ENCODE data around the gene SYT14.
"Not testable (repeated sequence)": the region's sequence is repeated elsewhere in the genome, so short reads cannot be mapped to it uniquely, and the experiment has no call there.

Gene SYT14

DNA sequence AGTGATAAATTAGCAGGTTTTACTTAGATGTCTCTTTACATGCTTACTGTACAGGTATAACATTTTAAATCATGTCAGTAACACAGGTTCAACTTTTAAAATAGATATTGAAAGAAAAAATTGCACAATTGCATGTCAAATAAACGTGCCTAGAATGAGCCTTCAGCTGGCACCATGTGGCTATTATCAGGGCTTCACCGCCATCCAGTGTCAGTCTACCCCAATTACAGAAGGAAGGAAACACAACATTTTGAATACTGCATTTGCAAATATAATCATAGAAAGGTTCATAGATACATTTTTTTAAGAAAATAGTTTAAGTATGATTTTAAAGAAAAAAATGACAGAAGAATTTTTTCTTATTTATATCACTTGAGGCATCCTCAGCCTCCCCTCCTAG lies 247.0 kb downstream of the SYT14 start:
- Histone ChIP-seq H3K4me1 (ENCODE audit: control extremely low read depth in 1 of 4, control insufficient read depth in 4 of 4, insufficient read depth in 4 of 4, low read length in 3 of 4) (no peaks in the 10 kb centered on the region), H3K4me3 (ENCODE audit: control insufficient read depth in 1 of 7, extremely low read depth in 1 of 7, insufficient read depth in 4 of 7, low read depth in 2 of 7, low read length in 6 of 7) (no peak overlapping the region), H3K9me3 (ENCODE audit: control extremely low read depth in 1 of 5, control insufficient read depth in 4 of 5, insufficient read depth in 2 of 5, low read depth in 1 of 5, low read length in 4 of 5) (no peaks in the 10 kb centered on the region), H3K27ac (ENCODE audit: insufficient read depth in 1 of 2, low read depth in 1 of 2, low read length in 2 of 2, poor library complexity in 1 of 2, severe bottlenecking in 2 of 2) (no peak overlapping the region), H3K36me3 (ENCODE audit: control insufficient read depth in 4 of 4, insufficient read depth in 4 of 4, low read length in 3 of 4) (no peaks in the 10 kb centered on the region), H3K27me3 (replicated peaks in 2 of 5; ENCODE audit: control insufficient read depth in 4 of 5, insufficient read depth in 5 of 5, low read length in 4 of 5) (peaks cover 0 to 4% (median 0%) of the 10 kb centered on the region in 5 experiments)
- DNase-seq: no peak
- ChIA-PET POLR2A (no interaction called here), CTCF (no interaction called here)
- WGBS (ENCODE audit: insufficient coverage): 33% methylated on average over 1 of the region's 2 CpGs

DNA sequence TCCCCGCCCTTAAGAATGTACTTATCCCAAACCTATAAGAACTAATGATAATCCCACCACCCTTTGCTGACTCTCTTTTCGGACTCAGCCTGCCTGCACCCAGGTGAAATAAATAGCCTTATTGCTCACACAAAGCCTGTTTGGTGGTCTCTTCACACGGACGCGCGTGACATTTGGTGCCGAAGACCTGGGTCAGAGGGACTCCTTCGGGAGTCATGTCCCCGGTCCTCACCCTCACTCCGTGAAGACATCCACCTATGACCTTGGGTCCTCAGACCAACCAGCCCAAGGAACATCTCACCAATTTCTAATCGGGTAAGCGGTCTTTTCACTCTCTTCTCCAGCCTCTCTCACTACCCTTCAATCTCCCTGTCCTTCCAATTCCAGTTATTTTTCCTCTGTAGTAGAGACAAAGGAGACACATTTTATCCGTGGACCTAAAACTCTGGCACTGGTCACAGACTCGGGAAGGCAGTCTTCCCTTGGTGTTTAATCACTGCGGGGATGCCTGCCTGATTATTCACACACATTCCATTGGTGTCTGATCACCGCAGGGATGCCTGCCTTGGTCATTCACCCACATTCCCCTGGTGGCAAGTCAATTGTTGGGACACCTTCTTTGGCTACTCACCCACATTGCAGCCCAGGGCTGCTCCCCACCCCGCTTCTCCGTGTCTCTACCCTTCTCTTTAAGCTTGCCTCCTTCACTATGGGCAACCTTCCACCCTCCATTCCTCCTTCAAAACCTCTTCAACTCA lies 250.0 kb downstream of the SYT14 start:
- 92% methylated on average over 17 of the region's 18 CpGs for WGBS (ENCODE audit: insufficient coverage)
- H3K4me1 ChIP-seq (ENCODE audit: control extremely low read depth in 1 of 4, control insufficient read depth in 4 of 4, insufficient read depth in 4 of 4, low read length in 3 of 4); DNase-seq; H3K9me3 ChIP-seq (ENCODE audit: control extremely low read depth in 1 of 5, control insufficient read depth in 4 of 5, insufficient read depth in 2 of 5, low read depth in 1 of 5, low read length in 4 of 5); POLR2A ChIA-PET; H3K27me3 ChIP-seq (replicated peaks in 2 of 5; ENCODE audit: control insufficient read depth in 4 of 5, insufficient read depth in 5 of 5, low read length in 4 of 5); H3K4me3 ChIP-seq (ENCODE audit: control insufficient read depth in 1 of 7, extremely low read depth in 1 of 7, insufficient read depth in 4 of 7, low read depth in 2 of 7, low read length in 6 of 7); H3K36me3 ChIP-seq (ENCODE audit: control insufficient read depth in 4 of 4, insufficient read depth in 4 of 4, low read length in 3 of 4); H3K27ac ChIP-seq (ENCODE audit: insufficient read depth in 1 of 2, low read depth in 1 of 2, low read length in 2 of 2, poor library complexity in 1 of 2, severe bottlenecking in 2 of 2); CTCF ChIA-PET: not testable (repeated sequence)

GRCh38 chr1:210189426-210189825 lies 251.4 kb downstream of the SYT14 start:
- POLR2A ChIA-PET: no interaction called here
- DNase-seq: no peak
- Histone ChIP-seq H3K4me1 (ENCODE audit: control extremely low read depth in 1 of 4, control insufficient read depth in 4 of 4, insufficient read depth in 4 of 4, low read length in 3 of 4) (no peaks in the 10 kb centered on the region), H3K9me3 (ENCODE audit: control extremely low read depth in 1 of 5, control insufficient read depth in 4 of 5, insufficient read depth in 2 of 5, low read depth in 1 of 5, low read length in 4 of 5) (no peaks in the 10 kb centered on the region), H3K27ac (ENCODE audit: insufficient read depth in 1 of 2, low read depth in 1 of 2, low read length in 2 of 2, poor library complexity in 1 of 2, severe bottlenecking in 2 of 2) (no peak overlapping the region), H3K27me3 (replicated peaks in 2 of 5; ENCODE audit: control insufficient read depth in 4 of 5, insufficient read depth in 5 of 5, low read length in 4 of 5) (peaks cover 0 to 2% (median 0%) of the 10 kb centered on the region in 5 experiments), H3K36me3 (ENCODE audit: control insufficient read depth in 4 of 4, insufficient read depth in 4 of 4, low read length in 3 of 4) (no peaks in the 10 kb centered on the region), H3K4me3 (ENCODE audit: control insufficient read depth in 1 of 7, extremely low read depth in 1 of 7, insufficient read depth in 4 of 7, low read depth in 2 of 7, low read length in 6 of 7) (no peak overlapping the region)
- CTCF ChIA-PET: no interaction called here
- WGBS (ENCODE audit: insufficient coverage): 96% methylated on average over 7 of the region's 7 CpGs

- Histone ChIP-seq H3K27me3 (replicated peaks in 2 of 5; ENCODE audit: control insufficient read depth in 4 of 5, insufficient read depth in 5 of 5, low read length in 4 of 5) (peaks cover 0 to 4% (median 0%) of the 10 kb centered on the region in 5 experiments), H3K36me3 (ENCODE audit: control insufficient read depth in 4 of 4, insufficient read depth in 4 of 4, low read length in 3 of 4) (no peaks in the 10 kb centered on the region), H3K9me3 (ENCODE audit: control extremely low read depth in 1 of 5, control insufficient read depth in 4 of 5, insufficient read depth in 2 of 5, low read depth in 1 of 5, low read length in 4 of 5) (peaks cover 0 to 11% (median 3%) of the 10 kb centered on the region in 5 experiments), H3K27ac (ENCODE audit: insufficient read depth in 1 of 2, low read depth in 1 of 2, low read length in 2 of 2, poor library complexity in 1 of 2, severe bottlenecking in 2 of 2) (no peak overlapping the region), H3K4me3 (ENCODE audit: control insufficient read depth in 1 of 7, extremely low read depth in 1 of 7, insufficient read depth in 4 of 7, low read depth in 2 of 7, low read length in 6 of 7) (no peak overlapping the region), H3K4me1 (ENCODE audit: control extremely low read depth in 1 of 4, control insufficient read depth in 4 of 4, insufficient read depth in 4 of 4, low read length in 3 of 4) (no peaks in the 10 kb centered on the region)
- ChIA-PET POLR2A (interaction anchor here (0.7 kb wide), 1 partner anchor 132 kb away, joined by 5 read pairs; no protein-coding TSS in a partner anchor), CTCF (no interaction called here)
- WGBS (ENCODE audit: insufficient coverage): 100% methylated on average over 4 of the region's 8 CpGs
- DNase-seq: no peak
These were observed 257.7 kb downstream of the SYT14 start for GRCh38 chr1:210195635-210196160.

GRCh38 chr1:210196266-210196665 lies 258.2 kb downstream of the SYT14 start:
- H3K27ac ChIP-seq (ENCODE audit: insufficient read depth in 1 of 2, low read depth in 1 of 2, low read length in 2 of 2, poor library complexity in 1 of 2, severe bottlenecking in 2 of 2); H3K27me3 ChIP-seq (replicated peaks in 2 of 5; ENCODE audit: control insufficient read depth in 4 of 5, insufficient read depth in 5 of 5, low read length in 4 of 5); H3K4me3 ChIP-seq (ENCODE audit: control insufficient read depth in 1 of 7, extremely low read depth in 1 of 7, insufficient read depth in 4 of 7, low read depth in 2 of 7, low read length in 6 of 7); CTCF ChIA-PET; H3K36me3 ChIP-seq (ENCODE audit: control insufficient read depth in 4 of 4, insufficient read depth in 4 of 4, low read length in 3 of 4); H3K4me1 ChIP-seq (ENCODE audit: control extremely low read depth in 1 of 4, control insufficient read depth in 4 of 4, insufficient read depth in 4 of 4, low read length in 3 of 4): not testable (repeated sequence)
- peaks cover 0 to 11% (median 3%) of the 10 kb centered on the region in 5 experiments for H3K9me3 ChIP-seq (ENCODE audit: control extremely low read depth in 1 of 5, control insufficient read depth in 4 of 5, insufficient read depth in 2 of 5, low read depth in 1 of 5, low read length in 4 of 5)
- 85% methylated on average over 2 of the region's 5 CpGs for WGBS (ENCODE audit: insufficient coverage)
- DNase-seq: peak in 2 of 3 donors; percentile 3 to 4
- POLR2A ChIA-PET: interaction anchor here (0.6 to 0.7 kb wide), 2 partner anchors 55 to 132 kb away, joined by 3 to 5 read pairs; no protein-coding TSS in a partner anchor

- Histone ChIP-seq H3K36me3 (ENCODE audit: control insufficient read depth in 4 of 4, insufficient read depth in 4 of 4, low read length in 3 of 4) (no peaks in the 10 kb centered on the region), H3K9me3 (ENCODE audit: control extremely low read depth in 1 of 5, control insufficient read depth in 4 of 5, insufficient read depth in 2 of 5, low read depth in 1 of 5, low read length in 4 of 5) (peaks cover 0 to 11% (median 3%) of the 10 kb centered on the region in 5 experiments), H3K27ac (ENCODE audit: insufficient read depth in 1 of 2, low read depth in 1 of 2, low read length in 2 of 2, poor library complexity in 1 of 2, severe bottlenecking in 2 of 2) (no peak overlapping the region), H3K4me3 (ENCODE audit: control insufficient read depth in 1 of 7, extremely low read depth in 1 of 7, insufficient read depth in 4 of 7, low read depth in 2 of 7, low read length in 6 of 7) (no peak overlapping the region), H3K4me1 (ENCODE audit: control extremely low read depth in 1 of 4, control insufficient read depth in 4 of 4, insufficient read depth in 4 of 4, low read length in 3 of 4) (no peaks in the 10 kb centered on the region), H3K27me3 (replicated peaks in 2 of 5; ENCODE audit: control insufficient read depth in 4 of 5, insufficient read depth in 5 of 5, low read length in 4 of 5) (peaks cover 0 to 12% (median 9%) of the 10 kb centered on the region in 5 experiments)
- no CpG with 5 or more reads among the region's 3 CpGs for WGBS (ENCODE audit: insufficient coverage)
- ChIA-PET POLR2A (no interaction called here), CTCF (interaction anchor here (0.6 kb wide), 1 partner anchor 14 kb away, joined by 3 read pairs; no protein-coding TSS in a partner anchor)
- no peak for DNase-seq
These were observed 260.8 kb downstream of the SYT14 start for GRCh38 chr1:210198840-210199239.

- no peaks in the 10 kb centered on the region for H3K36me3 ChIP-seq (ENCODE audit: control insufficient read depth in 4 of 4, insufficient read depth in 4 of 4, low read length in 3 of 4)
- no peak overlapping the region for H3K27ac ChIP-seq (ENCODE audit: insufficient read depth in 1 of 2, low read depth in 1 of 2, low read length in 2 of 2, poor library complexity in 1 of 2, severe bottlenecking in 2 of 2)
- peaks cover 0 to 11% (median 3%) of the 10 kb centered on the region in 5 experiments for H3K9me3 ChIP-seq (ENCODE audit: control extremely low read depth in 1 of 5, control insufficient read depth in 4 of 5, insufficient read depth in 2 of 5, low read depth in 1 of 5, low read length in 4 of 5)
- ChIA-PET POLR2A (no interaction called here), CTCF (no interaction called here)
- DNase-seq: no peak
- no peak overlapping the region for H3K4me3 ChIP-seq (ENCODE audit: control insufficient read depth in 1 of 7, extremely low read depth in 1 of 7, insufficient read depth in 4 of 7, low read depth in 2 of 7, low read length in 6 of 7)
- H3K27me3 ChIP-seq (replicated peaks in 2 of 5; ENCODE audit: control insufficient read depth in 4 of 5, insufficient read depth in 5 of 5, low read length in 4 of 5): peaks cover 0 to 14% (median 9%) of the 10 kb centered on the region in 5 experiments
- H3K4me1 ChIP-seq (ENCODE audit: control extremely low read depth in 1 of 4, control insufficient read depth in 4 of 4, insufficient read depth in 4 of 4, low read length in 3 of 4): no peaks in the 10 kb centered on the region
- no CpG with 5 or more reads among the region's 3 CpGs for WGBS (ENCODE audit: insufficient coverage)
These were observed 262.2 kb downstream of the SYT14 start for GRCh38 chr1:210200124-210200736.
